Spinal cord (tissue), 10 donors: ENCODE results near the gene XAB2. TPM values are rescaled to one million over a fixed set of nuclear protein-coding genes. Genes with fewer than 3 reads are reported as not detected.

Experiments used
- DNase-seq, 6 donors: peaks; one replicate each; pipeline versions ENCODE4 v3.0.0 to v3.0.0-alpha.2; 2013 to 2015; ENCODE audit warnings: low spot score in 6 of 6, low read depth in 4 of 6
- H3K27ac ChIP-seq: one replicate; pipeline ENCODE4 v1.5.1; 2013; ENCODE audit warnings: low read depth, low read length, control low read depth
- H3K27me3 ChIP-seq: one replicate; pipeline ENCODE4 v1.6.1; 2013; ENCODE audit warnings: low read length; ENCODE audit not compliant: control insufficient read depth, insufficient read depth
- H3K36me3 ChIP-seq: one replicate; pipeline ENCODE4 v1.6.1; 2013; ENCODE audit warnings: low read length; ENCODE audit not compliant: control insufficient read depth, insufficient read depth
- H3K4me1 ChIP-seq: one replicate; pipeline ENCODE4 v1.6.1; 2013; ENCODE audit warnings: low read length; ENCODE audit not compliant: control insufficient read depth, insufficient read depth
- H3K4me3 ChIP-seq: one replicate; pipeline ENCODE4 v1.5.1; 2013; ENCODE audit warnings: low read depth, low read length, control low read depth
- H3K9me3 ChIP-seq: one replicate; pipeline ENCODE4 v1.6.1; 2013; ENCODE audit warnings: low read length; ENCODE audit not compliant: control insufficient read depth, insufficient read depth
- WGBS: methylation state at CpG from one replicate; pipeline ENCODE4 v1.1.5; 2013; ENCODE audit warnings: missing lambda C conversion rate; ENCODE audit not compliant: insufficient coverage; 5-methylcytosine and 5-hydroxymethylcytosine counted together
- polyA plus RNA-seq, 2 donors: library from polyadenylated mRNA; unstranded; fragments of 120-200 nt; gene quantifications; one replicate each; pipeline ENCODE4 v1.2.1, GENCODE V29; 2013; ENCODE audit not compliant: insufficient read length in 2 of 2
- total RNA-seq, 2 donors: library from RNA; depleted of rRNA in 1 of 2; stranded (reverse); fragments of 120-200 nt in 1 of 2; fragments of >200 nt in 1 of 2; gene quantifications; one replicate each; pipeline versions ENCODE4 v1.2.3 to v1.2.4, GENCODE V29; 2013 to 2014
- donor health status: healthy.

The XAB2 gene
- total and polyA plus RNA-seq, 4 donors: 18.6 to 38.5 (median 32.0) TPM

GRCh38 chr19:7623725-7624603 is 5.4 kb downstream of the XAB2 start:
- Histone ChIP-seq H3K4me3 (no peak overlapping the region), H3K9me3 (no peaks in the 10 kb centered on the region), H3K4me1 (peaks cover 16% of the 10 kb centered on the region), H3K27ac (no peak overlapping the region), H3K36me3 (peaks cover 93% of the 10 kb centered on the region), H3K27me3 (no peaks in the 10 kb centered on the region)
- DNase-seq: no peak
- WGBS: 93% methylated on average over 39 of the region's 39 CpGs

GRCh38 chr19:7622933-7623685 is 6.2 kb downstream of the XAB2 start:
- H3K4me3 ChIP-seq: no peak overlapping the region
- WGBS: 91% methylated on average over 16 of the region's 16 CpGs
- no peaks in the 10 kb centered on the region for H3K27me3 ChIP-seq
- H3K9me3 ChIP-seq: no peaks in the 10 kb centered on the region
- peaks cover 8% of the 10 kb centered on the region for H3K4me1 ChIP-seq
- peaks cover 100% of the 10 kb centered on the region for H3K36me3 ChIP-seq
- H3K27ac ChIP-seq: no peak overlapping the region
- DNase-seq: no peak

GRCh38 chr19:7620442-7621412 is 8.6 kb downstream of the XAB2 start:
- no peaks in the 10 kb centered on the region for H3K27me3 ChIP-seq
- peaks cover 99% of the 10 kb centered on the region for H3K36me3 ChIP-seq
- H3K9me3 ChIP-seq: no peaks in the 10 kb centered on the region
- 95% methylated on average over 48 of the region's 57 CpGs for WGBS
- no peak overlapping the region for H3K27ac ChIP-seq
- no peak for DNase-seq
- H3K4me3 ChIP-seq: no peak overlapping the region
- no peaks in the 10 kb centered on the region for H3K4me1 ChIP-seq

- DNase-seq: no peak
- Histone ChIP-seq H3K27ac (no peak overlapping the region), H3K4me1 (no peaks in the 10 kb centered on the region), H3K36me3 (peaks cover 99% of the 10 kb centered on the region), H3K27me3 (no peaks in the 10 kb centered on the region), H3K4me3 (no peak overlapping the region), H3K9me3 (no peaks in the 10 kb centered on the region)
- WGBS: 92% methylated on average over 45 of the region's 48 CpGs
Observed at GRCh38 chr19:7619671-7620441, 9.5 kb downstream of the XAB2 start.

GRCh38 chr19:7618771-7619510 is 10.4 kb downstream of the XAB2 start:
- no peak for DNase-seq
- Histone ChIP-seq H3K4me1 (no peaks in the 10 kb centered on the region), H3K27me3 (no peaks in the 10 kb centered on the region), H3K4me3 (no peak overlapping the region), H3K9me3 (no peaks in the 10 kb centered on the region), H3K36me3 (peaks cover 97% of the 10 kb centered on the region), H3K27ac (no peak overlapping the region)
- 88% methylated on average over 17 of the region's 21 CpGs for WGBS

GRCh38 chr19:7618348-7618747 is 11.0 kb downstream of the XAB2 start:
- Histone ChIP-seq H3K9me3 (no peaks in the 10 kb centered on the region), H3K27me3 (no peaks in the 10 kb centered on the region), H3K36me3 (peaks cover 97% of the 10 kb centered on the region), H3K4me3 (no peak overlapping the region), H3K4me1 (no peaks in the 10 kb centered on the region), H3K27ac (no peak overlapping the region)
- no peak for DNase-seq
- WGBS: 74% methylated on average over 4 of the region's 4 CpGs

- no peak overlapping the region for H3K27ac ChIP-seq
- no peak for DNase-seq
- H3K4me3 ChIP-seq: no peak overlapping the region
- no peaks in the 10 kb centered on the region for H3K4me1 ChIP-seq
- H3K36me3 ChIP-seq: peaks cover 94% of the 10 kb centered on the region
- 88% methylated on average over 26 of the region's 28 CpGs for WGBS
- no peaks in the 10 kb centered on the region for H3K27me3 ChIP-seq
- no peaks in the 10 kb centered on the region for H3K9me3 ChIP-seq
Observed at GRCh38 chr19:7617735-7618134, 11.6 kb downstream of the XAB2 start.

- no peaks in the 10 kb centered on the region for H3K9me3 ChIP-seq
- no peak overlapping the region for H3K4me3 ChIP-seq
- no peaks in the 10 kb centered on the region for H3K27me3 ChIP-seq
- no peaks in the 10 kb centered on the region for H3K4me1 ChIP-seq
- DNase-seq: no peak
- 84% methylated on average over 4 of the region's 12 CpGs for WGBS
- peaks cover 94% of the 10 kb centered on the region for H3K36me3 ChIP-seq
- H3K27ac ChIP-seq: no peak overlapping the region
Observed at GRCh38 chr19:7617172-7617571, 12.2 kb downstream of the XAB2 start.
